Suprapubic skin (tissue), 4 donors: ENCODE data around the gene SLC1A3. TPM values are rescaled to one million over a fixed set of nuclear protein-coding genes. Genes with fewer than 3 reads are reported as not detected.

Experiments
- DNase-seq, 2 donors: peaks; one replicate each; pipeline ENCODE4 v3.0.0-alpha.2; 2019; ENCODE audit warnings: low spot score in 2 of 2
- H3K27ac ChIP-seq: fragments of 200-600 bp; sonication (generic); one replicate; pipeline ENCODE4 v1.5.1; 2019
- H3K27me3 ChIP-seq: fragments of 200-600 bp; sonication (generic); one replicate; pipeline ENCODE4 v1.5.1; 2019
- H3K36me3 ChIP-seq: fragments of 200-600 bp; sonication (generic); one replicate; pipeline ENCODE4 v1.5.1; 2019
- H3K4me1 ChIP-seq: fragments of 200-600 bp; sonication (generic); one replicate; pipeline ENCODE4 v1.5.1; 2019
- H3K4me3 ChIP-seq: fragments of 200-600 bp; sonication (generic); one replicate; pipeline ENCODE4 v1.5.1; 2019; ENCODE audit warnings: mild to moderate bottlenecking
- H3K9me3 ChIP-seq: fragments of 200-600 bp; sonication (generic); one replicate; pipeline ENCODE4 v1.5.1; 2019
- CTCF ChIP-seq, 2 donors: fragments of 200-600 bp in 1 of 2; fragments of 450-650 bp in 1 of 2; sonication (generic) in 1 of 2; IDR thresholded peaks; one replicate each; pipeline ENCODE4 v1.5.1; 2016 to 2019; ENCODE audit warnings: antibody characterized with exemption in 2 of 2, mild to moderate bottlenecking in 1 of 2, moderate library complexity in 1 of 2
- EP300 ChIP-seq: sonication (generic); formaldehyde crosslinking; IDR thresholded peaks from one replicate; pipeline ENCODE4 v1.6.1; 2017; ENCODE audit warnings: antibody characterized with exemption
- POLR2A ChIP-seq, 2 donors: fragments of 450-650 bp; IDR thresholded peaks; one replicate each; pipeline ENCODE4 v1.6.1; 2017; ENCODE audit warnings: antibody characterized with exemption in 2 of 2, mild to moderate bottlenecking in 2 of 2, moderate library complexity in 2 of 2
- POLR2AphosphoS5 ChIP-seq, 3 donors: sonication (generic); formaldehyde crosslinking; IDR thresholded peaks; one replicate each; pipeline ENCODE4 v1.6.1; 2017; ENCODE audit warnings: antibody characterized with exemption in 3 of 3
- WGBS: methylation state at CpG from one replicate; pipeline ENCODE4 v1.1.5; 2018; 5-methylcytosine and 5-hydroxymethylcytosine counted together
- total RNA-seq, 4 donors: library from RNA; depleted of rRNA; stranded (reverse); fragments of >200 nt; gene quantifications; one replicate each; pipeline ENCODE4 v1.1.0, GENCODE V29; 2016

Gene SLC1A3
- total RNA-seq, 4 donors from 2014 or later: 19.8 to 34.2 (median 25.3) TPM

DNA sequence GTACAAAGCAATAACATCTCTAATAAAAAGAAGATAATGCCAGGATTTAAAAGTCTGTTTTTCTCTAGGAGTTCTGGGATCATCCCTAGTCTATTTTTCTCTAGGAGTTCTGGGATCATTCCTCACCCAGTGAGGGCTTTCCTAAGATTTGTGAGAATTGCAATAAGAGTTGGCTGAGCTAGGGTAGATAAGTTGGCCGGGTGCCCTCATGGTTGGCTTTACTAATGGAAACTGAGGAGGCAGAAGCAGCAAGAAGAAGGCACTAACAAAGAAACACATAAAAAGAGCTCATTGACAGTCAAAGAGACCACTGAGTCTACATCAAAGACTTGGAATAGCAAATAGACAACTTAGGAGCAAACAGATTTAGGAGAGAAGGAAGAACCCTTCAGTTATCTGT is 4.2 kb downstream of the SLC1A3 start:
- WGBS: 59% methylated on average over 1 of the region's 1 CpG
- TF ChIP-seq POLR2AphosphoS5 (IDR thresholded peaks at IDR 0.05) (no peak), CTCF (IDR thresholded peaks at IDR 0.05) (no peak), EP300 (no peak), POLR2A (IDR thresholded peaks at IDR 0.05) (no peak)
- Histone ChIP-seq H3K27ac (no peak overlapping the region), H3K36me3 (no peaks in the 10 kb centered on the region), H3K4me3 (no peak overlapping the region), H3K4me1 (peaks cover 15% of the 10 kb centered on the region), H3K27me3 (no peaks in the 10 kb centered on the region), H3K9me3 (no peaks in the 10 kb centered on the region)
- DNase-seq: no peak

DNA sequence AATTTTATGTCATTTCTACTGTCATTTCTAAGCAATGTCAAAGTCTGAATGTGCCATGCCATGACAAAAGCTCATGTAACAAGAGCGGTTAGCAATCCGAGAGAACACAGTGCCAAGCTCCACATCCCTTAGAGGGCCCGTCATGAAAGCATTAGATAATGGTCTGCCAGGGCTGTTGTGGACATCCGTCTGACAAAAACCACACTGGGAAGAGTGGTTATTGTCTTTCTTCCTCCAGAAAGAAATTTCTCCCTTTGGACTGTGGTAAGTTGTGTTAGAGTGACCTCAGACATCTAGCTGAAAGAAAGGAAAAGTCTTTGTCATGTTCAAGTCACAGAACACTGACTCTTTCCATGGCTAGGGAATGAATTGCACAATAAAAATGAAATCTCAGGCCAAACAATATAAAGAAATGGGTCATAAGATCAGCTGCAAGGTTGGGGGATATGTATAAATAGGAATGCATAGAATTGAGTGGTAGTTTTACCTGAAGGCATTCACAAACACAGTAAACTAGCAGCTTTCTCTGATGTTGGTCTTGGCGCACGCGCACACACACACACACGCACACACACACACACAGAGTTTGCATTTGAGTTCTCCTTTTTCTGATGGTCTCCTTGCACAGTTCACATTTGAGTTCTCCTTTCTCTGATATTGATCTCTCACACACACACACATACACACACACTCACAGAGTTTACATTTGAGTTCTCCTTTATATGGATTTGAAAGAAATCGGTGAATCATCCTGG is 5.3 kb downstream of the SLC1A3 start:
- H3K9me3 ChIP-seq: no peaks in the 10 kb centered on the region
- H3K36me3 ChIP-seq: no peaks in the 10 kb centered on the region
- TF ChIP-seq POLR2A (IDR thresholded peaks at IDR 0.05): no peak
- no peak for TF ChIP-seq EP300
- TF ChIP-seq POLR2AphosphoS5 (IDR thresholded peaks at IDR 0.05): no peak
- no peak for TF ChIP-seq CTCF (IDR thresholded peaks at IDR 0.05)
- H3K4me3 ChIP-seq: no peak overlapping the region
- no peak overlapping the region for H3K27ac ChIP-seq
- no peak for DNase-seq
- WGBS: 92% methylated on average over 9 of the region's 9 CpGs
- H3K4me1 ChIP-seq: peaks cover 10% of the 10 kb centered on the region
- no peaks in the 10 kb centered on the region for H3K27me3 ChIP-seq

DNA sequence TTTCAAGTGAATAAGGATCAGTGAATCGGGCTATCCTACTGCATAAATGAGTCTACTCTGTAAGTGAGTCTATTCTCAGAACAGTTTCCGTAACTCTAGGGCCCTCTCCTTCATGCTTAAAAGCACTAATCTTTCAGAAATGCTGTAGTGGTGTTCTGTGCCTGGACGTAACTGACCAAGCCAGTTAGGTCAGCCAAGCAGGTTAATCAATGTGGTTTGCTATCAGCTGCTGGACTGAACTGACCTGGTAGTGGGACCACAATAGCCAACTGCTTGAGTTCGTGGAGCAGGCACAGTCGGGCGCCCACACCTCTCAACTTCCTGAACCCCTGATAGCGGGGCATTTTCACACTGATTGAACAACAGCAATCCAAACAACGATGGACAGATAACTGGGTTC is 6.8 kb downstream of the SLC1A3 start:
- no peak overlapping the region for H3K4me3 ChIP-seq
- DNase-seq: no peak
- peaks cover 2% of the 10 kb centered on the region for H3K4me1 ChIP-seq
- H3K27ac ChIP-seq: no peak overlapping the region
- H3K36me3 ChIP-seq: no peaks in the 10 kb centered on the region
- no peaks in the 10 kb centered on the region for H3K27me3 ChIP-seq
- H3K9me3 ChIP-seq: no peaks in the 10 kb centered on the region
- WGBS: 90% methylated on average over 8 of the region's 8 CpGs
- no peak for TF ChIP-seq POLR2AphosphoS5 (IDR thresholded peaks at IDR 0.05)
- TF ChIP-seq EP300: no peak
- no peak for TF ChIP-seq CTCF (IDR thresholded peaks at IDR 0.05)
- TF ChIP-seq POLR2A (IDR thresholded peaks at IDR 0.05): no peak

DNA sequence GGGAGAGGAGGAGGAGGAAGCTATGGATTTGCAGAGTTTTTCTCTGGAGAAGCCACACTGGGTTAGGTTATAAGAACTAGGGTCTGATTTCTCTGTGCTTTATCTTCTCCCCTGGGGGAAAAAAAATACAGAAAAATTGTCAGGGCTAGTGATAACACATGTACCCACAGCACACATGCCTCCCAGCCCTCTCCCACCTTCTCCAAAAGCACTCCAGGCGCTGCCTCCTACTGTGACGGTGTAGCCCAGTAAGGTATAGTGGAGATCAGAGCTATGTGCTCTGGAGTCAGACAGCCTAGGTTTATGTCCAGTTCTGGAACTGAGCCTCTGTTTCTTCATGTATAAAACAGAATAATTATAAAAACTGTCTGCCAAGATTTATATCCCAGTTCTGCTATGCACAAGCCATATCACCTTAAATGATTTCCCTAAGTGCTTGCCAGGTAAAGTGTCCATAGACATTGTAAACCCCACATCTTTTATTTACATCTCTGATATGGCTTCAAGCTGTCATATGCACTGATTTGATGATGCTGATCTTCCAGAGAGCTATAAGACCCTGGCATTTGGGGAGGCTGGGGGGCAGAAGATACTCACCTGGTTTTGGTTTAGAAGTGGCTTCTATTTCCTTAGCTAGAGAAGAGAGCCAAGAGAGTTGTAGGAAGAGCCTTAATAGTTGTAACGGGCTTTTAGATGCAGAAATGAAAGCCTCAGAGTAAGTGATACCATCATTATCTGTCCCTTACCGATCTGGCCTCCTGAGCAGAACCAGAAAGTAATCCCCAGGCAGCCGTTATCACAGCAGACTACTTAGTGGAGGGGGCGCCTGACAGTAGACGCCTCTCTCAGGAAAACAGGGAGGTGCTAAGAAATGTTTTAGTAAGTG is 7.6 kb downstream of the SLC1A3 start:
- 72% methylated on average over 7 of the region's 7 CpGs for WGBS
- Histone ChIP-seq H3K4me3 (no peak overlapping the region), H3K27me3 (no peaks in the 10 kb centered on the region), H3K36me3 (no peaks in the 10 kb centered on the region), H3K4me1 (no peaks in the 10 kb centered on the region), H3K27ac (no peak overlapping the region), H3K9me3 (no peaks in the 10 kb centered on the region)
- TF ChIP-seq EP300: no peak
- TF ChIP-seq POLR2AphosphoS5 (IDR thresholded peaks at IDR 0.05): no peak
- no peak for TF ChIP-seq CTCF (IDR thresholded peaks at IDR 0.05)
- no peak for TF ChIP-seq POLR2A (IDR thresholded peaks at IDR 0.05)
- no peak for DNase-seq
